CD4-positive, alpha-beta T cell treated with Interleukin-4 for 4 hours (primary cell): ENCODE data around the gene TXLNG.
A peak's percentile ranks its signal among the peaks of the same experiment; 100 is the strongest.

ENCODE experiments used
- DNase-seq: peaks from one replicate; pipeline ENCODE4 v3.0.0-alpha.2; 2020

The TXLNG gene

DNA sequence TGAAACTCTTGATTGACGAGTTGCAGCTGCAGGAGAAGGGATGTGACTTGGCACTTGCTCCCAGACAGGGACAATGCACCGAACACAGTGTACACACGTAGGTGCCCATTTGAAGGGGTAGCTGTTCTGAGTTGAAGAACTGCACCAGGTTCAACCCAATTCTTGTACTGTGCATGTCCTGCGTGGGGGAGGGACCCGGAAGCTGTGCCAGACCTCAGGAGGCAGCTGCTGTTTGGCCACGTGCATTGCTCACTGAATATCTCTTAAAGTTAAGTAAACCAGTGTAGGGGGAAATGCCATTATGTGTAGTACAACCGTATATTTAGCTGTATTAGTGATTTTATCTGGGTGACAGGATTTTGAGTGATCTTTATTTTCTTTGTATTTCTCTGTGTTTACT lies 95.9 kb downstream of the TXLNG start:
- no peak for DNase-seq

DNA sequence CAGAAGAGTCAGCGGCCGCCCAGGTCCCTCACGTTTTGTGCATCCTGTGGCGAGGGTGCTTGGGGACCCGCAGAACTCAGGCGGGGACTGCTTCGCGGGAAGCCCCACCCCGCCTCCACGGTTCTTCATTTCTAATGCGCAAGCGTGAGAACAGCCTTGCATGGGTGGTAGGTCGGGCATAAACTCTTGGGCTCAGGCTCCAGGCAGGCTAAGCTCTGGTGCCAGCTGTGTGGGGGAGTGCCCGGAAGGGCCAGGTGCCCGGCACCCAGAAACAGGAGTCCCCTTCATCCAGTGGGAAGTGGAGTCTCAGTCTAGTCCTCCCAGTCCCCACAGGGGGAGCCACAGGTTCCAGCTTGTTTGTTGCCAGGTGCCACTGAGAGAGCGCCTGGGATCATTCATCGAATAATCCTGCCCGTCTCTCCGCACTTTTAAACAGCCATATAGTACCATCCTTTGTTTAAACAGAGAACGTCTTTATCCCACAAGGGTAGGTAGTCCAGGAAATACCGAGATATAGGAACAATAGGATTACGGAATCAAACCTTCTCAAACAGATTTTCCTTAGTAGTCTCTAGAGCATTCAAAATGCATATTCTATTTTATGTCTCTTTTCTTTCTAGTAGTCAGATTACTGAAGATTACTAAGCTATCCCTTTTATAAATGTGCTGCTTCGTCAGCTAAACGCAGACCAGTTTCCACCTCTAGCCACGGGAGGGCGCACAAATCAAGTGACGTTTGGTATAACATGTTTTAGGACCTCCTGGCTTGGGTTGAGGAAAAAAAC lies 96.6 kb downstream of the TXLNG start:
- peak; percentile 59 for DNase-seq

GRCh38 chrX:16883487-16883804 lies 97.2 kb downstream of the TXLNG start:
- DNase-seq: no peak

- DNase-seq: no peak
Measured at GRCh38 chrX:16885628-16886027, 99.4 kb downstream of the TXLNG start.

- DNase-seq: peak; percentile 61
Measured at GRCh38 chrX:16892504-16893362, 106.5 kb downstream of the TXLNG start.
